Gastroesophageal sphincter (tissue), 4 donors: ENCODE results near the gene ASAP2. TPM values are rescaled to one million over a fixed set of nuclear protein-coding genes. Genes with fewer than 3 reads are reported as not detected.
A peak's percentile ranks its signal among the peaks of the same experiment; 100 is the strongest.

Experiments used
- ATAC-seq: fragments of 150-250 bp; one replicate; pipeline ENCODE4 v1.9.1; 2016; ENCODE audit warnings: mild to moderate bottlenecking, moderate library complexity
- H3K27ac ChIP-seq, 4 donors: fragments of 200-600 bp; sonication (generic) in 3 of 4; 1 replicate in 3 of 4; 2 replicates in 1 of 4; pipeline ENCODE4 v1.5.1; 2016 to 2019
- H3K27me3 ChIP-seq: fragments of 200-600 bp; sonication (generic); one replicate; pipeline ENCODE4 v1.5.1; 2019
- H3K36me3 ChIP-seq, 2 donors: fragments of 200-600 bp; sonication (generic); one replicate each; pipeline ENCODE4 v1.5.1; 2019; ENCODE audit warnings: control low read depth in 1 of 2
- H3K4me1 ChIP-seq, 3 donors: fragments of 200-600 bp; sonication (generic); 1 replicate in 2 of 3; 2 replicates in 1 of 3; pipeline ENCODE4 v1.5.1; 2016 to 2019; ENCODE audit warnings: control low read depth in 2 of 3
- H3K4me3 ChIP-seq, 2 donors: fragments of 200-600 bp; sonication (generic); one replicate each; pipeline ENCODE4 v1.5.1; 2019; ENCODE audit warnings: mild to moderate bottlenecking in 1 of 2, moderate library complexity in 1 of 2
- H3K9me3 ChIP-seq, 3 donors: fragments of 200-600 bp; sonication (generic); one replicate each; pipeline ENCODE4 v1.5.1; 2017 to 2019; ENCODE audit warnings: control low read depth in 2 of 3
- EP300 ChIP-seq: sonication (generic); formaldehyde crosslinking; IDR thresholded peaks from one replicate; pipeline ENCODE4 v1.6.1; 2017; ENCODE audit warnings: antibody characterized with exemption, mild to moderate bottlenecking
- POLR2A ChIP-seq, 2 donors: fragments of 450-650 bp; IDR thresholded peaks; one replicate each; pipeline ENCODE4 v1.6.1; 2017; ENCODE audit warnings: antibody characterized with exemption in 2 of 2, mild to moderate bottlenecking in 2 of 2, moderate library complexity in 1 of 2
- POLR2AphosphoS5 ChIP-seq: sonication (generic); formaldehyde crosslinking; IDR thresholded peaks from one replicate; pipeline ENCODE4 v1.6.1; 2017; ENCODE audit warnings: antibody characterized with exemption
- WGBS, 2 donors: methylation state at CpG; one replicate each; pipeline ENCODE4 v1.1.5; 2018; ENCODE audit warnings: low coverage in 1 of 2; 5-methylcytosine and 5-hydroxymethylcytosine counted together
- total RNA-seq, 4 donors: library from RNA; depleted of rRNA; stranded (reverse); fragments of >200 nt; gene quantifications; one replicate each; pipeline ENCODE4 v1.1.0, GENCODE V29; 2016
- TF ChIP-seq, protein P1 (sequence below), 4 experiments: fragments of 200-600 bp in 2 of 4; fragments of 450-650 bp in 2 of 4; sonication (generic) in 1 of 4; IDR thresholded peaks; one replicate each; pipeline ENCODE4 v1.5.1; 2017 to 2019; ENCODE audit warnings: antibody characterized with exemption in 4 of 4, mild to moderate bottlenecking in 2 of 4, moderate library complexity in 2 of 4

ASAP2 gene
- total RNA-seq, 4 donors from 2014 or later: 18.3 to 31.4 (median 26.2) TPM

DNA sequence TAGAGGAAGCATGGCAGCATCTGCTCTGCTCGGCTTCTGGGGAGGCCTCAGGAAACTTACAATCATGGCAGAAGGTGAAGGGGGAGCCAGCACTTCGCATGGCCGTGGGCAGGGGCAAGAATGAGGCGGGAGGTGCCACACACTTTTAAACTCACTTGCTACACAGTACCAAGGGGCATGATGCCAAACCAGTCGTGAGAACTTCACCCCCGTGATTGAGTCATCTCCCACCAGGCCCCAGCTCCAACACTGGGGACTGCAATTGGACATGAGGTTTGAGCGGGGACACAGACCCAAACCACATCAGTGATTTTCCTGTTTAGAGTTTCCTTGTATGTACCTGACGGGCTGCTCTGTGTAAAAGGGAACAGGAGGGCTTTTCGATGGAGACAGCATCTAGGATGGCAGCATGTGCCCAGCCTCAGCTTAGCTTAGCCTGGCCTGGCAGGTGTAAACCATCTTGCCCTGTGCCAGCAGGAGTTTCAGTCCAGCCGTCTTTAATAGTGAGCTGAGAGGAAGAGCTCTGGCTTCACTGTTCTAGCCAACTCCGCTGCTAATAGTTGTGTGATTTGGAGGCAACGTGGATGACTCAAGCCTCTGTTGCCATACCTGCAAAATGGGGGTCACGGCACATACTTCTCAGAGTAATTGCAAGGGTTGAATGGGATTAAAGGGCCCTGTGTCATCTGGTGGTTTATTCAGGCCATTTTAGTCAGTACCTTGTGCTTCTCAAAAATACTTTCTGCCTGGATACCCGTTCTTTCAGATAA is 101.8 kb downstream of the ASAP2 start:
- TF ChIP-seq POLR2A (IDR thresholded peaks at IDR 0.05): no peak
- TF ChIP-seq POLR2AphosphoS5: no peak
- no peak for TF ChIP-seq EP300
- TF ChIP-seq, protein P1, sequence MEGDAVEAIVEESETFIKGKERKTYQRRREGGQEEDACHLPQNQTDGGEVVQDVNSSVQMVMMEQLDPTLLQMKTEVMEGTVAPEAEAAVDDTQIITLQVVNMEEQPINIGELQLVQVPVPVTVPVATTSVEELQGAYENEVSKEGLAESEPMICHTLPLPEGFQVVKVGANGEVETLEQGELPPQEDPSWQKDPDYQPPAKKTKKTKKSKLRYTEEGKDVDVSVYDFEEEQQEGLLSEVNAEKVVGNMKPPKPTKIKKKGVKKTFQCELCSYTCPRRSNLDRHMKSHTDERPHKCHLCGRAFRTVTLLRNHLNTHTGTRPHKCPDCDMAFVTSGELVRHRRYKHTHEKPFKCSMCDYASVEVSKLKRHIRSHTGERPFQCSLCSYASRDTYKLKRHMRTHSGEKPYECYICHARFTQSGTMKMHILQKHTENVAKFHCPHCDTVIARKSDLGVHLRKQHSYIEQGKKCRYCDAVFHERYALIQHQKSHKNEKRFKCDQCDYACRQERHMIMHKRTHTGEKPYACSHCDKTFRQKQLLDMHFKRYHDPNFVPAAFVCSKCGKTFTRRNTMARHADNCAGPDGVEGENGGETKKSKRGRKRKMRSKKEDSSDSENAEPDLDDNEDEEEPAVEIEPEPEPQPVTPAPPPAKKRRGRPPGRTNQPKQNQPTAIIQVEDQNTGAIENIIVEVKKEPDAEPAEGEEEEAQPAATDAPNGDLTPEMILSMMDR (IDR thresholded peaks at IDR 0.05): no peak
- 78 to 92% methylated on average over 6 to 7 of the region's 14 CpGs for WGBS, 2 donors
- Histone ChIP-seq H3K9me3 (no peaks in the 10 kb centered on the region), H3K36me3 (no peaks in the 10 kb centered on the region), H3K4me1 (peaks cover 0 to 71% (median 27%) of the 10 kb centered on the region in 3 donors), H3K27me3 (no peaks in the 10 kb centered on the region), H3K27ac (peak overlapping the region in 3 of 4 donors; percentile 6 to 66 (median 20)), H3K4me3 (no peak overlapping the region)
- ATAC-seq: no peak

DNA sequence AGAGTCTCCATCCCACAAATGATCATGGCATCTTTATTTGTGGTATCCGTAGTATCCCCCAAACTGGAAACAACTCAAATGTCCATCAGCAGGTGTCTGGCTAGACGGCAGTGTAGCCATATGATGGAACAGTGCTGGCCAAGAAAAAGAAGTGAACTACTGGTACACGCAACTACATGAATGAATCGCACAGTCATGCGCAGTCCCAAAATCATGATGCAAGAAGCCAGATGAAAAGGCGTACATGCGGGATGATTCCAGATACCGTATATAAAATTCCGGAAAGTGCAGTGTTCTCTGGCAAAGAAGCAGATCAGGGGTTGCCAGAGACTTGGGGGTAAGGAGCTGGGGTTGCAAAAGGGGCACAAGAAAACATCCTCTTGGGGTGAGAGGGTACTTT is 102.5 kb downstream of the ASAP2 start:
- H3K9me3 ChIP-seq: no peaks in the 10 kb centered on the region
- ATAC-seq: no peak
- TF ChIP-seq, protein P1 (IDR thresholded peaks at IDR 0.05): no peak
- no peak for TF ChIP-seq POLR2A (IDR thresholded peaks at IDR 0.05)
- no peak for TF ChIP-seq POLR2AphosphoS5
- TF ChIP-seq EP300: no peak
- no peak overlapping the region for H3K4me3 ChIP-seq
- H3K4me1 ChIP-seq: peaks cover 0 to 71% (median 24%) of the 10 kb centered on the region in 3 donors
- H3K27me3 ChIP-seq: no peaks in the 10 kb centered on the region
- 76 to 98% methylated on average over 2 to 8 of the region's 9 CpGs for WGBS, 2 donors
- H3K36me3 ChIP-seq: no peaks in the 10 kb centered on the region
- H3K27ac ChIP-seq: peak overlapping the region in 1 of 4 donors; percentile 77

DNA sequence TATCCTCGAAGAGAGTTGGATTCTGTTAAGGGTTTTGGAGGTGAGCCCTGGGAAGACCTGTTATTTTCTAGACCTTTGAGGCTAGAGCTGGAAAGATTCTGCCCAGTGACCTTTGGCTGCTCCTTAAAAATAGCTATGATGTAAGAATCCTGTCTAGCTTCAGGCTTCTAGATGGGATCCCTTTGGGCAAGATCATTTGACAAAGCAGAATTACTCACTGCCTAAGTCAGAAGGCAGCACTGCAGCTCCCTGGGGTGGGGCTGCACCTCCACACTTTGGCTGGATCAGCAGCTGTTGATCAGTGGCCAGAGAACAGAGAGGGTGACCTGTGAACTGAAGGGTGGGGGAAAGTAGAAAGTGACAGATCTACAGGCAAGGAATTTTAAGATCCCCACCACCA is 103.8 kb downstream of the ASAP2 start:
- Histone ChIP-seq H3K27me3 (no peaks in the 10 kb centered on the region), H3K9me3 (no peaks in the 10 kb centered on the region), H3K27ac (peak overlapping the region; percentile 53 to 79 (median 71)), H3K4me1 (peaks cover 0 to 75% (median 24%) of the 10 kb centered on the region in 3 donors), H3K36me3 (no peaks in the 10 kb centered on the region), H3K4me3 (no peak overlapping the region)
- peak; percentile 79 for ATAC-seq
- WGBS, 2 donors: 33% methylated on average over 1 of the region's 1 CpG; no CpG with 5 or more reads in 1 of the 2 donors
- TF ChIP-seq POLR2AphosphoS5 (peak; percentile 52), POLR2A (IDR thresholded peaks at IDR 0.05) (no peak), EP300 (no peak)

DNA sequence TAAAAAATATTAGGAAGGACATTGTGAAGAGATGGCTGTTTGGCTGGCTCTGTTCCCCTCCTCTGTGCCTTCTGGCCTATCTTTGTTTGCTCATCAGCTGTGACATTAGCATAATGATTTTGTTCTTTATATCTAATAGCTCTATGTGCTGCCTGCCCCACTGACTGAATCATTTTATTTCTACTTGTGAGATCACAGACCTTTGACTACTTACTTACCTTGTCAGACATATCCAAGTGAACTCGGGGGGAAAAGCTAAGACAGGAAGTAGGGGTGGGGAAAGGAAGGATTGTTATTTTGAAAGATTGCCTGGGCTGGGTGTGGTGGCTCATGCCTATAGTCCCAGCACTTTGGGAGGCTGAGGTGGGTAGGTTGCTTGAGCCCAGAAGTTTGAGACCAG is 104.2 kb downstream of the ASAP2 start:
- ATAC-seq: no peak
- no peaks in the 10 kb centered on the region for H3K36me3 ChIP-seq
- no peak overlapping the region for H3K4me3 ChIP-seq
- no peaks in the 10 kb centered on the region for H3K9me3 ChIP-seq
- H3K27me3 ChIP-seq: no peaks in the 10 kb centered on the region
- TF ChIP-seq POLR2A (IDR thresholded peaks at IDR 0.05) (no peak), EP300 (no peak), POLR2AphosphoS5 (no peak)
- TF ChIP-seq, protein P1 (IDR thresholded peaks at IDR 0.05): no peak
- WGBS, 2 donors: 0% methylated on average over 1 of the region's 1 CpG; no CpG with 5 or more reads in 1 of the 2 donors
- H3K4me1 ChIP-seq: peaks cover 0 to 80% (median 24%) of the 10 kb centered on the region in 3 donors
- peak overlapping the region; percentile 53 to 79 (median 71) for H3K27ac ChIP-seq

DNA sequence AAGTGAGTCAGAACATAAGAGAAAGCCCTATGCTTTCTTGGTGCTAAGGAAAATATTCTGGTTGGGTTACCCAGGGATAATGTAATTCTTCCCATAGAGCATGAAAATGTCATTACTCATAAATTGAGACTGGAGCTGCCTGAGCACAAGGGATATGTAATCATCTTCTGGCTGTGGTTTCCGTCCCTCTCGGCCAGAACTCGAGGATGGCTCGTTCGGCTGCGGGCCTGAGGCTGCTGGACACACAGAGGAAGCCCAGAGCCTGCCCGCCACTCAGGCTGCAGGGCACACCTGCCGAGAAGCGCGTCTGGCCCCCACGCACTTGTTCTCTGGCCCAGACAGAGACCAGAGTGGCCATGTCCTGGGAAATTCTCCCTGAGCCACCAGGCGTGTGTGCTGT is 104.9 kb downstream of the ASAP2 start:
- Histone ChIP-seq H3K36me3 (no peaks in the 10 kb centered on the region), H3K4me1 (peaks cover 0 to 78% (median 24%) of the 10 kb centered on the region in 3 donors), H3K27ac (peak overlapping the region; percentile 53 to 79 (median 71)), H3K4me3 (no peak overlapping the region), H3K9me3 (no peaks in the 10 kb centered on the region), H3K27me3 (no peaks in the 10 kb centered on the region)
- WGBS, 2 donors: 5 to 11% methylated on average over 8 to 11 of the region's 12 CpGs
- peak; percentile 75 for ATAC-seq
- no peak for TF ChIP-seq EP300
- peak; percentile 69 for TF ChIP-seq POLR2AphosphoS5
